ENCODE measurements around the gene KIF3C.
"Not testable (repeated sequence)": the region's sequence is repeated elsewhere in the genome, so short reads cannot be mapped to it uniquely, and the experiment has no call there.

Gene KIF3C

DNA sequence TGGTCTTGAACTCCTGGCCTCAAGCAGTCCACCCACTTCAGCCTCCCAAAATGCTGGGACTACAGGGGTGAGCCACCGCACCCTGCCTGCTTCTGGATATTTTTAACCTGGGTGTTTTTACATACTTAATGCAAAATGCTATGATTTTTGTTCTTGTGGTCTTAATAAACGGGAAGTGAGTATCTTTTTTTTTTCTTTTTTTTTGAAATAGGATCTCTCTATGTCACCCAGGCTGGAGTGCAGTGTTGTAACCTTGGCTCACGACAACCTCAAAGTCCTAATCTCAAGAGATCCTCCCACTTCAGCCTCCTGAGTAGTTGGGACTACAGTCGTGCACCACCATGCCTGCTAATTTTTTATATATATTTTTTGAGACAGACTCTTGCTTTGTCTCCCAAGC is 84.8 kb downstream of the KIF3C start:
- H3F3A ChIP-seq (ENCODE audit: insufficient read depth, low read length) = no peaks in the 10 kb centered on the region
- no peaks in the 10 kb centered on the region for H3K79me2 ChIP-seq (ENCODE audit: insufficient read depth, low read length)
- H3K36me3 ChIP-seq (ENCODE audit: insufficient read depth, low read length) = no peaks in the 10 kb centered on the region
- no peaks in the 10 kb centered on the region for H3K9me3 ChIP-seq (ENCODE audit: low read length)
- TF ChIP-seq, protein P1, sequence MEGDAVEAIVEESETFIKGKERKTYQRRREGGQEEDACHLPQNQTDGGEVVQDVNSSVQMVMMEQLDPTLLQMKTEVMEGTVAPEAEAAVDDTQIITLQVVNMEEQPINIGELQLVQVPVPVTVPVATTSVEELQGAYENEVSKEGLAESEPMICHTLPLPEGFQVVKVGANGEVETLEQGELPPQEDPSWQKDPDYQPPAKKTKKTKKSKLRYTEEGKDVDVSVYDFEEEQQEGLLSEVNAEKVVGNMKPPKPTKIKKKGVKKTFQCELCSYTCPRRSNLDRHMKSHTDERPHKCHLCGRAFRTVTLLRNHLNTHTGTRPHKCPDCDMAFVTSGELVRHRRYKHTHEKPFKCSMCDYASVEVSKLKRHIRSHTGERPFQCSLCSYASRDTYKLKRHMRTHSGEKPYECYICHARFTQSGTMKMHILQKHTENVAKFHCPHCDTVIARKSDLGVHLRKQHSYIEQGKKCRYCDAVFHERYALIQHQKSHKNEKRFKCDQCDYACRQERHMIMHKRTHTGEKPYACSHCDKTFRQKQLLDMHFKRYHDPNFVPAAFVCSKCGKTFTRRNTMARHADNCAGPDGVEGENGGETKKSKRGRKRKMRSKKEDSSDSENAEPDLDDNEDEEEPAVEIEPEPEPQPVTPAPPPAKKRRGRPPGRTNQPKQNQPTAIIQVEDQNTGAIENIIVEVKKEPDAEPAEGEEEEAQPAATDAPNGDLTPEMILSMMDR (IDR thresholded peaks at IDR 0.05; ENCODE audit: low read length) = no peak
- TF ChIP-seq EZH2 (IDR thresholded peaks at IDR 0.05; ENCODE audit: borderline replicate concordance, low read length) = no peak
- no peak overlapping the region for H3K9ac ChIP-seq (ENCODE audit: low read length)
- H3K27ac ChIP-seq (ENCODE audit: low read depth, low read length, poor library complexity, severe bottlenecking) = no peak overlapping the region
- no peaks in the 10 kb centered on the region for H4K20me1 ChIP-seq (ENCODE audit: insufficient read depth, low read length)
- no peak overlapping the region for H3K4me3 ChIP-seq (ENCODE audit: low read depth, low read length, poor library complexity, severe bottlenecking)
- H2AFZ ChIP-seq (ENCODE audit: low read length) = no peak overlapping the region
- H3K4me2 ChIP-seq (ENCODE audit: low read length) = no peak overlapping the region
- no peaks in the 10 kb centered on the region for H3K27me3 ChIP-seq (ENCODE audit: insufficient read depth, low read length)
- H3K9me2 ChIP-seq (ENCODE audit: low read depth, low read length) = no peaks in the 10 kb centered on the region
- no peaks in the 10 kb centered on the region for H3K4me1 ChIP-seq (ENCODE audit: insufficient read depth, low read length, severe bottlenecking)

DNA sequence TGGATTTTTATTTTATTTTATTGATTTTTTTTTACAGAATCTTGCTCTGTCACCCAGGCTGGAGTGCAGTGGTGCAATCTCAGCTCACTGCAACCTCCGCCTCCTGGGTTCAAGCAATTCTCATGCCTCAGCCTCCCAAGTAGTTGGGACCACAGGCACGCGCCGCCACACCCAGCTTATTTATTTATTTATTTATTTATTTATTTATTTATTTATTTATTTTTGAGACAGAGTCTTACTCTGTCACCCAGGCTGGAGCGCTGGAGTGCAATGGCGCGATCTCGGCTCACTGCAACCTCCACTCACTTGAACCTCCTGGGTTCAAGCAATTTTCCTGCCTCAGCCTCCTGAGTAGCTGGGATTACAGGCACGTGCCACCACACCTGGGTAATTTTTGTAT is 86.0 kb downstream of the KIF3C start:
- not testable (repeated sequence) for H4K20me1 ChIP-seq (ENCODE audit: insufficient read depth, low read length); H3K36me3 ChIP-seq (ENCODE audit: insufficient read depth, low read length); H3K79me2 ChIP-seq (ENCODE audit: insufficient read depth, low read length); H3K4me1 ChIP-seq (ENCODE audit: insufficient read depth, low read length, severe bottlenecking); H3K9me3 ChIP-seq (ENCODE audit: low read length); H3K27me3 ChIP-seq (ENCODE audit: insufficient read depth, low read length); H3K9me2 ChIP-seq (ENCODE audit: low read depth, low read length); H3K4me2 ChIP-seq (ENCODE audit: low read length); H3K27ac ChIP-seq (ENCODE audit: low read depth, low read length, poor library complexity, severe bottlenecking); H3F3A ChIP-seq (ENCODE audit: insufficient read depth, low read length); H3K4me3 ChIP-seq (ENCODE audit: low read depth, low read length, poor library complexity, severe bottlenecking); H3K9ac ChIP-seq (ENCODE audit: low read length); H2AFZ ChIP-seq (ENCODE audit: low read length)

DNA sequence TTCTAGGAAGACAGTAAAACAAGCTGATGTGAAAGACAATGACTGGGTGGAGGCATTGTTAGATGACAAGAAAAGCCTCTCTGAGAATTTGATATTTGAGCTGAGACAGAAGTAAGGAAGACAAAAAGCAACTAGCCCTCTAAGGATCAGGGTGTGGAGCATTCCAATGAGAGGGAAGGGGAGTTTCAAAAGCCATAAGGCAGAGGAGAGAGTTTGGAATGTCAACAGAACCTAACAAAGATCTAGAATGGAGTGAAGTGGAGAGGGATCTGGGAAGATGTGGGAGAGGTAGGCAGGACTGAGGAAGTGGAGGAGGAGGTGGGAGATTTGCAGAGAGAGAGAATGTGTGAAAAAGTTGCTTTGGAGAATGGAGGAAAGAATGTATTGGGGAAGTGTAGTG is 86.7 kb downstream of the KIF3C start:
- Histone ChIP-seq H3F3A (ENCODE audit: insufficient read depth, low read length) (no peaks in the 10 kb centered on the region), H4K20me1 (ENCODE audit: insufficient read depth, low read length) (no peaks in the 10 kb centered on the region), H3K9me2 (ENCODE audit: low read depth, low read length) (no peaks in the 10 kb centered on the region), H2AFZ (ENCODE audit: low read length) (no peak overlapping the region), H3K9me3 (ENCODE audit: low read length) (no peaks in the 10 kb centered on the region), H3K4me2 (ENCODE audit: low read length) (no peak overlapping the region), H3K27ac (ENCODE audit: low read depth, low read length, poor library complexity, severe bottlenecking) (no peak overlapping the region), H3K27me3 (ENCODE audit: insufficient read depth, low read length) (no peaks in the 10 kb centered on the region), H3K4me3 (ENCODE audit: low read depth, low read length, poor library complexity, severe bottlenecking) (no peak overlapping the region), H3K79me2 (ENCODE audit: insufficient read depth, low read length) (no peaks in the 10 kb centered on the region), H3K36me3 (ENCODE audit: insufficient read depth, low read length) (no peaks in the 10 kb centered on the region), H3K9ac (ENCODE audit: low read length) (no peak overlapping the region), H3K4me1 (ENCODE audit: insufficient read depth, low read length, severe bottlenecking) (no peaks in the 10 kb centered on the region)
- TF ChIP-seq EZH2 (IDR thresholded peaks at IDR 0.05; ENCODE audit: borderline replicate concordance, low read length) = no peak
- TF ChIP-seq, protein P1 (IDR thresholded peaks at IDR 0.05; ENCODE audit: low read length) = no peak

DNA sequence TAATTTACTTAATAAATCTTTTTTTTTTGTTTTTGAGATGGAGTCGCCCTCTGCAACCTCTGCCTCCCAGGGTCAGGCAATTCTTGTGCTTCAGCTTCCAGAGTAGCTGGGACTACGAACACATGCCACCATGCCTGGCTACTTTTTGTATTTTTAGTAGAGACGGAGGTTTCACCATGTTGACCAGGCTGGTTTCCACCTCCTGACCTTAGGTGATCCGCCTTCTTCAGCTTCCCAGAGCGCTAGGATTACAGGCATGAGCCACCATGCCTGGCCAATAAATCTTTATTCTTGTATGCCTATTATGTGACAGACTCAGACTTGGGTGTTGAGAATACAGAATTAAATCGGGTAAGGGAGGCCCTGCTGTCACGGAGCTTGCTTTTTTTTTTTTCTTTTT is 87.3 kb downstream of the KIF3C start:
- no peak overlapping the region for H3K9ac ChIP-seq (ENCODE audit: low read length)
- H3K4me1 ChIP-seq (ENCODE audit: insufficient read depth, low read length, severe bottlenecking) = no peaks in the 10 kb centered on the region
- H3K27me3 ChIP-seq (ENCODE audit: insufficient read depth, low read length) = peaks cover 2% of the 10 kb centered on the region; the same call in 1 of the 2 replicates
- no peaks in the 10 kb centered on the region for H3K9me2 ChIP-seq (ENCODE audit: low read depth, low read length)
- no peak overlapping the region for H3K4me2 ChIP-seq (ENCODE audit: low read length)
- H3F3A ChIP-seq (ENCODE audit: insufficient read depth, low read length) = no peaks in the 10 kb centered on the region
- no peaks in the 10 kb centered on the region for H4K20me1 ChIP-seq (ENCODE audit: insufficient read depth, low read length)
- no peaks in the 10 kb centered on the region for H3K36me3 ChIP-seq (ENCODE audit: insufficient read depth, low read length)
- no peak overlapping the region for H2AFZ ChIP-seq (ENCODE audit: low read length)
- no peaks in the 10 kb centered on the region for H3K79me2 ChIP-seq (ENCODE audit: insufficient read depth, low read length)
- no peak overlapping the region for H3K4me3 ChIP-seq (ENCODE audit: low read depth, low read length, poor library complexity, severe bottlenecking)
- H3K27ac ChIP-seq (ENCODE audit: low read depth, low read length, poor library complexity, severe bottlenecking) = no peak overlapping the region
- TF ChIP-seq EZH2 (IDR thresholded peaks at IDR 0.05; ENCODE audit: borderline replicate concordance, low read length) = no peak
- TF ChIP-seq, protein P1 (IDR thresholded peaks at IDR 0.05; ENCODE audit: low read length) = no peak
- H3K9me3 ChIP-seq (ENCODE audit: low read length) = no peaks in the 10 kb centered on the region
